HCT116 (cell line): ENCODE measurements around the gene CUX1. TPM values are rescaled to one million over a fixed set of nuclear protein-coding genes. Genes with fewer than 3 reads are reported as not detected.

ENCODE experiments used
- ATAC-seq: fragments of 200-7000 bp; cut with Tn5 transposase; 2 replicates; pipeline ENCODE4 v1.9.1; 2020; ENCODE audit warnings: mild to moderate bottlenecking, moderate library complexity
- BruUV-seq: library from RNA; stranded (reverse); fragments of 400-500 nt; replicated peaks from 2 replicates; lab custom pipeline; 2021; lab: Mats Ljungman, UMichigan
- CTCF ChIA-PET: fragments of 300-600 bp; sonication (Branson Sonifier 250); formaldehyde crosslinking; loops from one replicate; lab custom pipeline; 2021; ENCODE audit warnings: antibody characterized with exemption; lab: Charles Lee
- POLR2A ChIA-PET: fragments of 300-600, 350-600 bp; sonication (Branson Sonifier 250); formaldehyde crosslinking; loops from one replicate; lab custom pipeline; 2021; ENCODE audit warnings: antibody characterized with exemption; lab: Charles Lee
- RAD21 ChIA-PET, 2 experiments: fragments of 300-600 bp; sonication (Branson Sonifier 250); formaldehyde crosslinking; loops; one replicate each; lab custom pipeline; 2023; ENCODE audit warnings: low total read pairs in 2 of 2; ENCODE audit not compliant: uncharacterized antibody in 2 of 2, unreplicated experiment in 2 of 2, low non-redundant PET in 1 of 2; lab: Charles Lee
- DNase-seq: peaks from one replicate; pipeline ENCODE4 v3.0.0-alpha.2; 2010; ENCODE audit warnings: low read depth, low spot score
- H2AFZ ChIP-seq: fragments of 200-600 bp; shearing (Covaris generic), sonication (generic); 2 replicates; pipeline ENCODE4 v1.6.1; 2017; ENCODE audit warnings: low read depth, mixed run types, mixed read lengths, antibody characterized with exemption, low read length; ENCODE audit not compliant: poor library complexity, severe bottlenecking
- H3K27ac ChIP-seq: 2 replicates; pipeline ENCODE4 v1.5.1; 2012; ENCODE audit warnings: low read depth, low read length
- H3K27me3 ChIP-seq: fragments of 200-600 bp; sonication (generic); 2 replicates; pipeline ENCODE4 v1.6.1; 2016; ENCODE audit warnings: mixed run types, low read length, mixed read lengths; ENCODE audit not compliant: insufficient read depth
- H3K36me3 ChIP-seq, 2 experiments: fragments of 200-500 bp in 1 of 2; fragments of 200-600 bp in 1 of 2; sonication (Bioruptor generic) in 1 of 2; sonication (generic) in 1 of 2; 2 replicates each; pipeline versions ENCODE4 v1.5.1 to v1.6.1; 2014 to 2016; ENCODE audit warnings: low read length in 2 of 2, inconsistent platforms in 1 of 2, mixed read lengths in 1 of 2, mixed run types in 1 of 2; ENCODE audit not compliant: insufficient read depth in 2 of 2, control insufficient read depth in 1 of 2
- H3K4me1 ChIP-seq, 2 experiments: fragments of 200-600 bp in 1 of 2; sonication (generic) in 1 of 2; 2 replicates each; pipeline versions ENCODE4 v1.5.1 to v1.6.1; 2012 to 2017; ENCODE audit warnings: low read length in 2 of 2, inconsistent platforms in 1 of 2, mild to moderate bottlenecking in 1 of 2, mixed read lengths in 1 of 2, mixed run types in 1 of 2, moderate library complexity in 1 of 2; ENCODE audit not compliant: insufficient read depth in 2 of 2, control insufficient read depth in 1 of 2
- H3K4me2 ChIP-seq: fragments of 200-600 bp; sonication (generic); 2 replicates; pipeline ENCODE4 v1.6.1; 2017; ENCODE audit warnings: mixed run types, low read length, mixed read lengths
- H3K4me3 ChIP-seq, 2 experiments: fragments of 200-600 bp in 1 of 2; sonication (generic) in 1 of 2; replicated peaks in 1 of 2; 2 replicates each; pipeline ENCODE4 v1.5.1; 2011 to 2016; ENCODE audit warnings: low read length in 2 of 2, control low read depth in 1 of 2, low read depth in 1 of 2, mild to moderate bottlenecking in 1 of 2, mixed read lengths in 1 of 2, mixed run types in 1 of 2
- H3K79me2 ChIP-seq: fragments of 200-600 bp; sonication (generic); 2 replicates; pipeline ENCODE4 v1.6.1; 2017; ENCODE audit warnings: mild to moderate bottlenecking, mixed run types, low read length, moderate library complexity, mixed read lengths; ENCODE audit not compliant: insufficient read depth
- H3K9ac ChIP-seq: fragments of 200-600 bp; sonication (generic); 2 replicates; pipeline ENCODE4 v1.6.1; 2016; ENCODE audit warnings: low read length, mixed read lengths
- H3K9me2 ChIP-seq: fragments of 200-600 bp; sonication (generic), shearing (Covaris generic); 2 replicates; pipeline ENCODE4 v1.6.1; 2017; ENCODE audit warnings: mixed run types, mild to moderate bottlenecking, moderate library complexity; ENCODE audit not compliant: insufficient read depth
- H3K9me3 ChIP-seq, 2 experiments: fragments of 200-500 bp in 1 of 2; fragments of 200-600 bp in 1 of 2; sonication (Bioruptor generic) in 1 of 2; sonication (generic) in 1 of 2; 2 replicates each; pipeline ENCODE4 v1.6.1; 2014 to 2017; ENCODE audit warnings: low read length in 2 of 2, mixed read lengths in 2 of 2, inconsistent platforms in 1 of 2, low read depth in 1 of 2, mild to moderate bottlenecking in 1 of 2, mixed run types in 1 of 2, moderate library complexity in 1 of 2; ENCODE audit not compliant: control insufficient read depth in 1 of 2, insufficient read depth in 1 of 2
- H4K20me1 ChIP-seq: fragments of 200-600 bp; sonication (generic), shearing (Covaris generic); 2 replicates; pipeline ENCODE4 v1.6.1; 2017; ENCODE audit warnings: mixed run types, mild to moderate bottlenecking, moderate library complexity; ENCODE audit not compliant: insufficient read depth
- CTCF ChIP-seq, 3 experiments: fragments of 200-600 bp in 1 of 3; sonication (generic) in 1 of 3; IDR thresholded peaks in 2 of 3; conservative IDR thresholded peaks in 1 of 3; 2 replicates each; pipeline ENCODE4 v1.5.1; 2012 to 2017; ENCODE audit warnings: low read depth in 2 of 3, low read length in 2 of 3, antibody characterized with exemption in 1 of 3, borderline replicate concordance in 1 of 3, control low read depth in 1 of 3, mild to moderate bottlenecking in 1 of 3, mixed read lengths in 1 of 3, mixed run types in 1 of 3, moderate library complexity in 1 of 3; ENCODE audit not compliant: insufficient read depth in 1 of 3
- EGR1 ChIP-seq: IDR thresholded peaks from 2 replicates; pipeline ENCODE4 v1.6.1; 2012; ENCODE audit warnings: low read depth
- ELF1 ChIP-seq: IDR thresholded peaks from 2 replicates; pipeline ENCODE4 v1.6.1; 2012; ENCODE audit warnings: low read depth, borderline replicate concordance
- EZH2 ChIP-seq: fragments of 200-600 bp; sonication (generic); IDR thresholded peaks from 2 replicates; pipeline ENCODE4 v1.6.1; 2017; ENCODE audit warnings: antibody characterized with exemption, mixed run types
- SP1 ChIP-seq: IDR thresholded peaks from 2 replicates; pipeline ENCODE4 v1.6.1; 2012; ENCODE audit warnings: low read depth
- YY1 ChIP-seq: IDR thresholded peaks from 2 replicates; pipeline ENCODE4 v1.6.1; 2011; ENCODE audit warnings: low read length, low read depth, moderate library complexity, mild to moderate bottlenecking; ENCODE audit not compliant: insufficient replicate concordance; ENCODE audit errors: extremely low read depth
- ZFX ChIP-seq: fragments of 450-650 bp; IDR thresholded peaks from 2 replicates; pipeline ENCODE4 v1.6.1; 2017
- ZNF274 ChIP-seq: fragments of 200-500 bp; sonication (Bioruptor generic); IDR thresholded peaks from 2 replicates; pipeline ENCODE4 v1.6.1; 2014; ENCODE audit warnings: mild to moderate bottlenecking, low read depth, low read length, inconsistent platforms
- intact Hi-C: fragments of 100-400 bp; cut with micrococcal nuclease; formaldehyde crosslinking; loops from 2 replicates; pipeline ENCODE4 v1.10.0; 2022
- total RNA-seq: library from RNA; stranded (reverse); gene quantifications from one replicate; pipeline ENCODE4 v1.2.1, GENCODE V29; 2021; ENCODE audit not compliant: unreplicated experiment
- TF ChIP-seq, protein P1 (sequence below): IDR thresholded peaks from 2 replicates; pipeline ENCODE4 v1.6.1; 2011; ENCODE audit warnings: mild to moderate bottlenecking, low read length, moderate library complexity; ENCODE audit not compliant: insufficient replicate concordance; ENCODE audit errors: extremely low read depth

Gene CUX1
- total RNA-seq, 1 experiment from 2014 or later, result 68.9 TPM

DNA sequence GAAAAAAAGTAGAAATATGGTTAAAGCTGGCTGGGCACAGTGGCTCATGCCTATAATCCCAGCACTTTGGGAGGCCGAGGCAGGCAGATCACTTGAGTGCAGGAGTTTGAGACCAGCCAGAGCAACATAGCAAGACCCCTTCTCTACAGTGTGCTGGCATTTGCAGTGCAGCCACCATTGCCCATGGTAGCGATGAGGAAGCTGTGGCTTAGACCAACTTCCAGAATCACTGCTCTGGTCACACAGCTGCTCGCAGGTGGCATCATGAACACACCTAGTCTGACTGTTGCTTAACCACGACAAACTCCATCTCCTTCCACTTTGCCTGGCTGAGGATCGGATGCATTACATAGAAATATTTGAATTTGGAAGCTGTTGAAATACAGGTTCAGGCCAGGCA lies 137.1 kb downstream of the CUX1 start (continued):
- TF ChIP-seq CTCF (IDR thresholded peaks at IDR 0.05 in 2 of 3, conservative IDR thresholded peaks at IDR 0.05 in 1 of 3; ENCODE audit: borderline replicate concordance in 1 of 3, insufficient read depth in 1 of 3, low read depth in 2 of 3, low read length in 2 of 3), result no peak

DNA sequence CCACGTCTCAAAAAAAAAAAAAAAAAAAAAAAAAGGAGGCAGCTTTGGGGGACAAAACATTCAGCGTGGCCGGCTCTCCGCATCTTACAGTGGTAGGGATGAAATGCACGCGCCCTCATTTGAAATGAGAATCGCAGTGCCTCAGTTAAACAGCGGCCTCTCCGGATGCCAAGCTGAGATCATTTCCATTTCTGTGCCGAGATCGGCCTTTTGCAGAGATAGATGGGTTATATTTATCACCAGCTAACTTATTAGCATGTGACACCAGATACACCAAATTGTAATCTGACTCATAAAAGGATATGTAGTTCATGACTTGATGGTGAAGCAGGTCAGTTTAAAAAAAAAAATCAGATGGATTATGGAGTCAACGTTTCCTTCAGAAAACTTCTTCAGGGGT lies 138.7 kb downstream of the CUX1 start:
- H4K20me1 ChIP-seq, result no peaks in the 10 kb centered on the region
- BruUV-seq, result no TSS peak
- H3K9me3 ChIP-seq, result no peaks in the 10 kb centered on the region
- no peaks in the 10 kb centered on the region for H3K9me2 ChIP-seq
- ChIA-PET RAD21 (no interaction called here), CTCF (no interaction called here), POLR2A (no interaction called here)
- H3K4me1 ChIP-seq, result peaks cover 51 to 75% of the 10 kb centered on the region in 2 experiments
- no peak for TF ChIP-seq ZFX
- TF ChIP-seq YY1, result no peak
- TF ChIP-seq, protein P1, sequence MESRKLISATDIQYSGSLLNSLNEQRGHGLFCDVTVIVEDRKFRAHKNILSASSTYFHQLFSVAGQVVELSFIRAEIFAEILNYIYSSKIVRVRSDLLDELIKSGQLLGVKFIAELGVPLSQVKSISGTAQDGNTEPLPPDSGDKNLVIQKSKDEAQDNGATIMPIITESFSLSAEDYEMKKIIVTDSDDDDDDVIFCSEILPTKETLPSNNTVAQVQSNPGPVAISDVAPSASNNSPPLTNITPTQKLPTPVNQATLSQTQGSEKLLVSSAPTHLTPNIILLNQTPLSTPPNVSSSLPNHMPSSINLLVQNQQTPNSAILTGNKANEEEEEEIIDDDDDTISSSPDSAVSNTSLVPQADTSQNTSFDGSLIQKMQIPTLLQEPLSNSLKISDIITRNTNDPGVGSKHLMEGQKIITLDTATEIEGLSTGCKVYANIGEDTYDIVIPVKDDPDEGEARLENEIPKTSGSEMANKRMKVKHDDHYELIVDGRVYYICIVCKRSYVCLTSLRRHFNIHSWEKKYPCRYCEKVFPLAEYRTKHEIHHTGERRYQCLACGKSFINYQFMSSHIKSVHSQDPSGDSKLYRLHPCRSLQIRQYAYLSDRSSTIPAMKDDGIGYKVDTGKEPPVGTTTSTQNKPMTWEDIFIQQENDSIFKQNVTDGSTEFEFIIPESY, result no peak
- no peak for TF ChIP-seq EGR1
- no peak for TF ChIP-seq ZNF274
- no peak for TF ChIP-seq ELF1
- TF ChIP-seq EZH2, result no peak
- no peak for TF ChIP-seq SP1
- no peaks in the 10 kb centered on the region for H3K36me3 ChIP-seq
- no peak overlapping the region for H2AFZ ChIP-seq
- no peak overlapping the region for H3K4me2 ChIP-seq
- no peak overlapping the region for H3K9ac ChIP-seq
- no peak overlapping the region for H3K4me3 ChIP-seq
- intact Hi-C loops, result loop anchor here (1.0 kb wide), 1 partner anchor 26 kb away; no protein-coding TSS in a partner anchor
- no peaks in the 10 kb centered on the region for H3K27me3 ChIP-seq
- H3K79me2 ChIP-seq, result peaks cover 54% of the 10 kb centered on the region
- ATAC-seq (no peak), DNase-seq (no peak)
- H3K27ac ChIP-seq, result no peak overlapping the region
